NB4 (cell line): ENCODE data around the gene LHB.

Source experiments
- MYC ChIP-seq: IDR thresholded peaks from 2 replicates; pipeline ENCODE4 v1.6.1; 2011; ENCODE audit warnings: low read depth, low read length
- TF ChIP-seq, protein P1 (sequence below): IDR thresholded peaks from 2 replicates; pipeline ENCODE4 v1.6.1; 2011; ENCODE audit warnings: low read depth, low read length
- TF ChIP-seq, protein P2 (sequence below): IDR thresholded peaks from one replicate; pipeline ENCODE4 v1.5.1; 2012; ENCODE audit warnings: low read depth, low read length

DNA sequence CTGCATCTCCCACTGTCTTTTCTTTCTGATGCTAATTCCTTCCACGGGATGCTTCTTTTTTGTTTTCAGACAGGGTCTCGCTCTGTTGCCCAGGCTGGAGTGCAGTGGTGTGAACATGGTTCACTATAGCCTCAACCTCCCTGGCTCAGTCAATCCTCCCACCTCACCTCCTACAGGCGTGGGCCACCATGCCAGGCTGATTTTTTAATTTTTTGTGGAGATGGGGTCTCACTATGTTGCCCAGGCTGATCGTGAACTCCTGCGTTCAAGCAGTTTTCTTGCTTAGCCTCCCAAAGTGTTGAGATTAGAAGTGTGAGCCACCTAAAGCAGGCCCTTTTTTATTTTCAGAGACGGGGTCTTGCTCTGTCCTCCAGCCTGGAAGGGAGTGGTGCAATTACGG lies 28.6 kb downstream of the LHB start:
- TF ChIP-seq, protein P1, sequence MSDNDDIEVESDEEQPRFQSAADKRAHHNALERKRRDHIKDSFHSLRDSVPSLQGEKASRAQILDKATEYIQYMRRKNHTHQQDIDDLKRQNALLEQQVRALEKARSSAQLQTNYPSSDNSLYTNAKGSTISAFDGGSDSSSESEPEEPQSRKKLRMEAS = no peak
- TF ChIP-seq MYC = no peak
- TF ChIP-seq, protein P2, sequence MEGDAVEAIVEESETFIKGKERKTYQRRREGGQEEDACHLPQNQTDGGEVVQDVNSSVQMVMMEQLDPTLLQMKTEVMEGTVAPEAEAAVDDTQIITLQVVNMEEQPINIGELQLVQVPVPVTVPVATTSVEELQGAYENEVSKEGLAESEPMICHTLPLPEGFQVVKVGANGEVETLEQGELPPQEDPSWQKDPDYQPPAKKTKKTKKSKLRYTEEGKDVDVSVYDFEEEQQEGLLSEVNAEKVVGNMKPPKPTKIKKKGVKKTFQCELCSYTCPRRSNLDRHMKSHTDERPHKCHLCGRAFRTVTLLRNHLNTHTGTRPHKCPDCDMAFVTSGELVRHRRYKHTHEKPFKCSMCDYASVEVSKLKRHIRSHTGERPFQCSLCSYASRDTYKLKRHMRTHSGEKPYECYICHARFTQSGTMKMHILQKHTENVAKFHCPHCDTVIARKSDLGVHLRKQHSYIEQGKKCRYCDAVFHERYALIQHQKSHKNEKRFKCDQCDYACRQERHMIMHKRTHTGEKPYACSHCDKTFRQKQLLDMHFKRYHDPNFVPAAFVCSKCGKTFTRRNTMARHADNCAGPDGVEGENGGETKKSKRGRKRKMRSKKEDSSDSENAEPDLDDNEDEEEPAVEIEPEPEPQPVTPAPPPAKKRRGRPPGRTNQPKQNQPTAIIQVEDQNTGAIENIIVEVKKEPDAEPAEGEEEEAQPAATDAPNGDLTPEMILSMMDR = no peak
